Measurements from ENCODE around the gene DLX6. TPM values are rescaled to one million over a fixed set of nuclear protein-coding genes. Genes with fewer than 3 reads are reported as not detected.

DLX6 gene
- total RNA-seq, 1 experiment from 2014 or later = not detected

DNA sequence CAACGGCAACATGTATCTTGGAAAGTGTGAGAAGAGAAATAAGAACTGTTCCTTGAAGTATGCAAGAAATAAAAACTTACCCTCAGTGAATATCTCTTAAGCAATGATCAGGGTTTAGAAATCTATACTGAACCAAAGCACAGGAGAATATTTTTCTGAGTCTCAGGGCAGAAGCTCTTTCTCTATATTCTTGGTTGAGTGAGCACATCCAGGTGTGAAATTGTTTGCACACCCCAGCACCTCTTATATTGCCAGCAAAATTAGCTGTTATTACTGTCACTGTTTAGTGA lies 8.4 kb downstream of the DLX6 start:
- POLR2A ChIA-PET = no interaction called here
- ATAC-seq = no peak
- intact Hi-C loops (cut with micrococcal nuclease) = no loop called here

More for the DNA sequence above, 8.4 kb downstream of the DLX6 start:
- BruUV-seq (replicated peaks) = no TSS peak
- no peak overlapping the region for H3K9ac ChIP-seq (ENCODE audit: low read length)
- no peak overlapping the region for H2AFZ ChIP-seq (ENCODE audit: low read depth, low read length, poor library complexity, severe bottlenecking)
- RAD21 ChIA-PET (ENCODE audit: low non-redundant PET in 1 of 2, low total read pairs in 2 of 2, uncharacterized antibody in 2 of 2, unreplicated experiment in 2 of 2) = no interaction called here
- H3K27me3 ChIP-seq (ENCODE audit: insufficient read depth, low read length) = peaks cover 73% of the 10 kb centered on the region
- no peak overlapping the region for H3K4me3 ChIP-seq (replicated peaks in 1 of 2; ENCODE audit: low read depth in 1 of 2, low read length in 2 of 2)
- no peaks in the 10 kb centered on the region for H3K4me1 ChIP-seq (ENCODE audit: control insufficient read depth in 1 of 2, insufficient read depth in 2 of 2, low read length in 2 of 2)
- no peaks in the 10 kb centered on the region for H3K9me2 ChIP-seq (ENCODE audit: insufficient read depth)
- H3K4me2 ChIP-seq (ENCODE audit: low read length) = no peak overlapping the region
- no peaks in the 10 kb centered on the region for H3K79me2 ChIP-seq (ENCODE audit: insufficient read depth, low read length)
- no peak overlapping the region for H3K27ac ChIP-seq (ENCODE audit: low read depth, low read length)
- no peak for TF ChIP-seq SRF (IDR thresholded peaks at IDR 0.05; ENCODE audit: low read depth)
- no peak for TF ChIP-seq REST (IDR thresholded peaks at IDR 0.05; ENCODE audit: low read depth)
- TF ChIP-seq JUND (IDR thresholded peaks at IDR 0.05) = no peak
- CTCF ChIA-PET = no interaction called here
- DNase-seq (ENCODE audit: low read depth, low spot score) = no peak
- no peaks in the 10 kb centered on the region for H4K20me1 ChIP-seq (ENCODE audit: insufficient read depth)
- no peaks in the 10 kb centered on the region for H3K36me3 ChIP-seq (ENCODE audit: control insufficient read depth in 1 of 2, insufficient read depth in 2 of 2, low read length in 2 of 2)
- H3K9me3 ChIP-seq (ENCODE audit: control insufficient read depth in 1 of 2, insufficient read depth in 1 of 2, low read depth in 1 of 2, low read length in 2 of 2) = no peaks in the 10 kb centered on the region
